Stomach (tissue), 4 donors: ENCODE measurements around the gene PSMB7.

Experiments used
- POLR2A ChIP-seq, 4 donors: fragments of 450-650 bp; IDR thresholded peaks; one replicate each; pipeline ENCODE4 v1.6.1; 2016; ENCODE audit warnings: antibody characterized with exemption in 4 of 4, control low read depth in 2 of 4, mild to moderate bottlenecking in 1 of 4, moderate library complexity in 1 of 4
- POLR2AphosphoS5 ChIP-seq, 3 donors: sonication (generic); formaldehyde crosslinking; IDR thresholded peaks; one replicate each; pipeline ENCODE4 v1.6.1; 2016; ENCODE audit warnings: antibody characterized with exemption in 3 of 3
- TF ChIP-seq, protein P1 (sequence below), 7 experiments: fragments of 450-650 bp in 4 of 7; fragments of 200-600 bp in 3 of 7; sonication (generic) in 3 of 7; IDR thresholded peaks; one replicate each; pipeline ENCODE4 v1.5.1; 2016 to 2019; ENCODE audit warnings: antibody characterized with exemption in 7 of 7, control low read depth in 2 of 7, mild to moderate bottlenecking in 1 of 7

DNA sequence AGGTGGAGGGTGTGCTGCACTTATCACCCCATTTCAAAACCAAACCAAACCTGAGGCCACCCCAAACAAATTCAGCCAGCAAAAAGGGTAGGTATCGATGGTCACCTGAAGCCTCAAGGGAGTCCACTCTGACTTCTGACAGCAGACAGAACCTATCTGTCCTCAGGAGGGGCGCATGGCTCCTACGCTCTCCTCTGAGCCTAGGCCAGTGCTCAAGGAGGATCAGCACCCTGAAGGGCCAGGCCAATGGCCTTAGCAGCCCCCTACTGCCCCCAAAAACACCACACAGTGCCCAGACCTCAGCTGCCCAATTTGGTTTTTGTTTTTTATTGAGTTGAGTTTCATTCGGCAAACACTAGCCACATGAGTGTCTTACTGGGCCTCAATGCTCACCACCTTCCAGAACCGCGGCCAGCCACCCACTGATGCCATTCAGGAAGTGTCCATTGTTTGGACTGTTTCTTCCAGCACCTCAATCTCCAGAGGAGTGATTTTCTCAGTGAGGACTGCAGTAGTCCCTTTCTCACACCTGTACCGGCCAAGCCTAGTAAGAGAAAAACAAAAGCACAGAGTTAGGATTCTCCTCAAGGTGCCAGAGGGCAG, 62.0 kb downstream of the PSMB7 start:
- TF ChIP-seq POLR2AphosphoS5 (IDR thresholded peaks at IDR 0.05) (no peak), POLR2A (IDR thresholded peaks at IDR 0.05) (no peak)
- TF ChIP-seq, protein P1, sequence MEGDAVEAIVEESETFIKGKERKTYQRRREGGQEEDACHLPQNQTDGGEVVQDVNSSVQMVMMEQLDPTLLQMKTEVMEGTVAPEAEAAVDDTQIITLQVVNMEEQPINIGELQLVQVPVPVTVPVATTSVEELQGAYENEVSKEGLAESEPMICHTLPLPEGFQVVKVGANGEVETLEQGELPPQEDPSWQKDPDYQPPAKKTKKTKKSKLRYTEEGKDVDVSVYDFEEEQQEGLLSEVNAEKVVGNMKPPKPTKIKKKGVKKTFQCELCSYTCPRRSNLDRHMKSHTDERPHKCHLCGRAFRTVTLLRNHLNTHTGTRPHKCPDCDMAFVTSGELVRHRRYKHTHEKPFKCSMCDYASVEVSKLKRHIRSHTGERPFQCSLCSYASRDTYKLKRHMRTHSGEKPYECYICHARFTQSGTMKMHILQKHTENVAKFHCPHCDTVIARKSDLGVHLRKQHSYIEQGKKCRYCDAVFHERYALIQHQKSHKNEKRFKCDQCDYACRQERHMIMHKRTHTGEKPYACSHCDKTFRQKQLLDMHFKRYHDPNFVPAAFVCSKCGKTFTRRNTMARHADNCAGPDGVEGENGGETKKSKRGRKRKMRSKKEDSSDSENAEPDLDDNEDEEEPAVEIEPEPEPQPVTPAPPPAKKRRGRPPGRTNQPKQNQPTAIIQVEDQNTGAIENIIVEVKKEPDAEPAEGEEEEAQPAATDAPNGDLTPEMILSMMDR (IDR thresholded peaks at IDR 0.05) = no peak
